Stimulated activated CD8-positive, alpha-beta memory T cell treated with anti-CD3 and anti-CD28 coated beads, Interleukin-15, amount 100 ng/mL, for 24 hours (primary cell): ENCODE data around the gene PRR30.
"Not testable (repeated sequence)": the region's sequence is repeated elsewhere in the genome, so short reads cannot be mapped to it uniquely, and the experiment has no call there.

Experiments
- DNase-seq: peaks from one replicate; pipeline ENCODE4 v3.0.0-alpha.2; 2020; ENCODE audit warnings: low read depth

The PRR30 gene

DNA sequence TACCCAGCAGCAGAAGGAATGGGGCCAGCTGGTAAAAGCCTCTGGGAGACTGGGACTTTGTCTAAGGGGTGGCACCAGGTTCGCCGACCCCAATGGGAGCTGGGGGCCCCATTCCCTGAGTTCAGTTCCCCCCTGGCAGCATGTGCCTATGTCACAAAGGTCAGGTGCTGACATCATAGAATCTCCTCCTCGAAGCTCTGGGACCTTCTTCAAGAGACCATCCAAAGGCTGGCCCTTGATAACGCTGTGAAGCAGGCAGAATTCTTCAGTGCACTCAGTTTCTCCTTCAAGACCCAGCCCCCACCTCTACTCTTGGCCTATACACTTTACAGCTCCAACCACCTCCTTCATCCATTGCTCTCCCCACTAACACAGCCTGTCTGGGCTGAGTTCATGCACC, at the start of gene PRR30:
TSS of gene PRR30 (minus strand) at position 101 of the 400 bp plus-strand sequence. CDS start 1,081 bp downstream, outside the sequence.
- no peak for DNase-seq

DNA sequence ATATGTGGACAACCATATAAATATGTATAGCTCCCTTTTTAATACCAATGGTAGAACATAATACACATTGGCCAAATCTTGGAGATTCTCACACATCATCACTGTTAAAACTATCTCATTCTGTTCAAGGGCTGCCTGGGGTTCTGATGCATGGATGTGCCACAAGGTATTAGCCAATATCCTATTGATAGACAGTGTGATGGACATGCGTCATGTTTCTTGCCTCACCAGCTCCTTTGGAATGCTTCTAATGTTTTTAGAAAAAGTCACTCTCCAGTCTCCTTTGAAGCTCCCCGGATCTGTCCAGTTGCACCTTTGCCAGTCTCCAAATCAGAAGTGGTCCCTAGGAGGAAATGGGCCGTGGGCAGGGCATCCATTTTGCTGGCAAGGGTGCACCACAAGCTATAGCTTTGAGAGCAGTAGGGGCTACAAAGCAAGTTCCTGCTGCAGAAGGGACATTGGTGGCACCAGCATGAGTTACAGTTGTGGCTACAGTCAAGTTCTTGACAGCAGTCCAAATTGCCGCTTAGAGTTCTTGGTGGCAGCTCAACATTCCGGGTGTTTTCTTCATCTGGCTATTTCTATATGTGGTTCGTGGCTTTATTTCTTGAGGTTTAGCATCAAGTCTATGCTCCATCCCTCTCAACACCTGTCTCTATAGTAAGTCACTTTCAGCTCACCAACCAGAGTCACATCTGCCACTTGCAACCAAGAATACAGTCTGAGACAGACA, 47.6 kb upstream of the PRR30 start:
- no peak for DNase-seq

DNA sequence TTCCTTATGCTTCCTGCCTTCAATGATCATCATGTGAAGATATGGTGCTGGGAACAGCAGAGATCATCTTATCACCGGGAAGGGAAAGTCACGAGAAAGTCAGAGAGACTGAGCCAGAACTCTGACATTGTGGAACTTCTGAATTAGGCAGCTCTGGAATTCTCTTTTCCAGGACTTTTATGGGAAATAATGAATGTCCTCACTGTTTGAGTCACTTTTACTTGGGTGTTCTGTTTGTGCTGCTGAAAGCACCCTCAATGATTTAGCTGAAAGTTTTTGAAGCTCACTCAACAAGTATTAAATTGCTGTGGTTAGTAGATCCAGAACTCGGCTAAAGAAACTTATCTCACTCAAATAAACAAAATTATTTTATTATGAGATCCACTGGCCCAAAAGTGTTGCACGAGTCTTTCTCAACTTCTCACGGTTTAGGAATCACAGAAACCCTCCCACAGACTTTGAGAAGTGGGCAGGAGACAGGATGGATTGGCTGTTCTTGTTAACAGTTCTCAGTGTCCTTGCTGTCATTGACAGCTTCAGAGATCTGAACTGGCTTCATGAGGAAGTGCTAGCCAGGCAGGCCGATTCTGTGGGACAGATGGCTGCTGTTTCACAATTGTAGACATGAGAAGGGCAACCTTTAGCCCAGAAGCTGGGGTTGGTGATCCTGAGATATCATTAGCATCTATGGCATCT, 46.3 kb upstream of the PRR30 start:
- no peak for DNase-seq

DNA sequence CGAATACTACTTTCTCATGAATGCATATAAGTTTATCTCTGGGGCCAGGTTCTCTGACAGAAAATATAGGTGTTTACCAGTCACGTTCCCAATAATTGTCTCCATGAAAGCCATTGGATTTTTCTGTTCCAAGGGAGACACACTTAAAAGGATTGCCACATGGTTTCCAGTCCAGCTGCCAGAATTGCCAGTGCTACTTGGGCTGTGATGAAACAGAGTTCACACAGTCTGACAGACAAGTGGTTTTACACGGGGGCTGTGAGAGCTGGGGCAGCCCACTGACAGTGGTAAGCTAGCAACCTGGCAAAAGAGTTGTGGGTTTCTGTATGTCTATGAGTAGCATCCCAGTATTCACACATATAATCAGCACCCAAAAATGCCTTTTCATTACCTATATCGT, 44.9 kb upstream of the PRR30 start:
- no peak for DNase-seq

DNA sequence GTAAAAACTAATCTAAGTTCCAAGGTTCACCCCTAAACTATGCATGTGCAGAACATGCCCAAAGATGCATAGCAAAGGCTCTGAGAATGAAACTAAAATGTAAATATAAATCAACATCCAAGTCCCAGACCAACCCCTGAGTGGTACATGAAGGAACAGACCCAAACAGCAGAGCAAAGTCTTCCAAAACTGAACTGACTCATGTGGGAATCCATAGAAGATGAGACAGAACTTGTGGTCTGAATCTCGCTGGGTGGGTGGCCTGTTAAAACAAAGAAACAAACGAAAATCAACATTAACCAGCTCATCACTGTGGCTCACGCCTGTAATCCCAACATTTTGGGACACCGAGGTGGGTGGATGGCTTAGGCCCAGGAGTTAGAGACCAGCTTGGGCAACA, 43.1 kb upstream of the PRR30 start:
- DNase-seq, result no peak

DNA sequence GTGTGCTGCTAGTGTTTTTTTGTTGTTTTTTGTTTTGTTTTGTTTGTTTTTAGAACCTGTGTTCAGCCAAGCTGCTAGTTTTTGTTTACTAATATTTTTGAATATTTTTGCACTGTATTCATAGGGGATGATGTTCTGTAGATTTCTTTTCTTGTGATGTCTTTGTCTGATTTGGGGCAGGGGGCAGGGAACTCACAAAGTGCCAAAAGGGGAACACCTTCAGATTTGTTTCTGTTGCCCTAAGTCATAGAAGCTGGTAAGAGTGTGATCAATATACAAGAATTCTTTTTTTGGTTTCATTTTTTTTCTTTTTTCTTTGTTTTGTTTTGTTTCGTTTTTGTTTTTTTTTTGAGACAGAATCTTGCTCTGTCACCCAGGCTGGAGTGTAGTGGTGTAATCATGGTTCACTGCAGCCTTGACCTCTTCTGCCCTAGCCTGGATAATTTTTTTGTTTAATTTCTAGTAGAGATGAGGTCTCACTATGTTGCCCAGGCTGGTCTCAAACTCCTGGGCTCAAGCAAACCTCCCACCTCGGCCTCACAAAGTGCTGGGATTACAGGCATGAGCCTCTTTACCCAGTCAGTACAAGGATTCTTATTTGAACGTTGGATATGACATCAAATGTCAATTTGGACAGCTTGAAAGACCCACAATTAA, 40.3 kb upstream of the PRR30 start:
- DNase-seq, result no peak

DNA sequence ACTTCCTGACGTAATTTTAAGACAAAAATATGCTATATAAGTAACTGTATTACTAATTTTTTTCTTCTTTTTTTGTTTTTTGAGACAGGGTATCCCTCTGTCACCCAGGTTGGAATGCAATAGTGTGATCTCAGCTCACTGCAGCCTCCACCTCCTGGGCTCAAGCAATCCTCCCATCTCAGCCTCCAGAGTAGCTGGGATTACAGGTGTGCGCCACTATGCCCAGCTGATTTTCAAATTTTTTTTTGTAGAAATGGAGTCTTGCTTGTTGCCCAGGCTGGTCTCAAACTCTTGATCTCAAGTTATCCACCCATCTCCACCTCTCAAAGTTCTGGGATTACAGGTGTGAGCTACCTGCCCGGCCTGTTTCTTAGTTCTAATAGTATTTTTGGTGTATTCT, 39.3 kb upstream of the PRR30 start:
- no peak for DNase-seq

DNA sequence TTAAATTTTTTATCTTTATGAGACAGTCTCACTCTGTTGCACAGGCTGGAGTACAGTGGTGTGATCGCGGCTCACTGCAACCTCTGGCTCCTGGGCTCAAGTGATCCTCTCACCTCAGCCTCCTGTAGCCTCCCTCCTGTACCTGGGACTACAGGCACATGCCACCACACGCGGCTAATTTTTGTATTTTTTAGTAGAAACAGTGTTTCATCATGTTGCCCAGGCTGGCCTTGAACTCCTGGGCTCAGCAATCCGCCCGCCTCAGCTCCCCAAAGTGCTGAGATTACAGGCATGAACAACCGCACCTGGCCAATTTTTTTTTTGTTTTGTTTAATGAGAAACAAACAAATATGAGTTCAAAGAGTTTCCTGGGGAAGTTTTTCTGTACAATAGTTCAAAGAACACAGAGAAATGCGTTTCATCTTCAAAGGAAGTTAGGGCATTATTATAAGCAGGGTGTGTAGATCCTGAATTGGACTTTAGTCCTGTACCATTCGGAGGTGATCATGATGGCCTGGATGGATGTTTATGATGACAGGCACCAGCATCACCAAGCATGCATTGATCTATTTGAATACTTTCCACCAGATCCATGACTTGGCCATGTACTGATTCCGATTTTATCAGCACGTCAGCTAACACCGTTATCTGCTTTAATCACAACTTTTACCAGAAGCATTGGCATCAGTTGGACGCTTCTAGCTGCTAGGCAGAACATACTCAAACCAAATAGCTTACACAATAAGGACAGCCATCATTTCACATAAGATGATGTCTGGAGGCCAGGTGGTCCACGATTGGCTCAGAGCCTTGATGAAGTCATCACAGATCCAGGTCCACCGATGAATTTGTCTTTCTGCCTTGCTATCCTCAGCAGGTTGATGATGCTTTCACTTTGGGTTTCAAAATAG, 38.5 kb upstream of the PRR30 start:
- no peak for DNase-seq

DNA sequence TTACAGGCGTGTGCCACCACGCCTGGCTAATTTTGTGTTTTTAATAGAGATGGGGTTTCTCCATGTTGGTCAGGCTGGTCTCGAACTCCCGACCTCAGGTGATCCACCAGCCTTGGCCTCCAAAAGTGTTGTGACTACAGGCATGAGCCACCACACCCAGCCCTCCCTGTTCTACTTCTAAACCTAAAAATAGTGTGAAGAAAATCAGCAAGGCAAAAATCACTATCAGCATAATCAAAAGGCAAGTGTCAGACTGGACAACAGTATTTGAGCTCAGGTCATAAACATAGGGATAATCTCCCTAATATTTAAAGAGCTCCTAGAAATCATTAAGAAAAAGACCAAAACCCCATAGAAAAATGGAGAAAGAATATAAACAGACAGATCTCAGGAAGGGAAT, 36.6 kb upstream of the PRR30 start:
- DNase-seq, result not testable (repeated sequence)

DNA sequence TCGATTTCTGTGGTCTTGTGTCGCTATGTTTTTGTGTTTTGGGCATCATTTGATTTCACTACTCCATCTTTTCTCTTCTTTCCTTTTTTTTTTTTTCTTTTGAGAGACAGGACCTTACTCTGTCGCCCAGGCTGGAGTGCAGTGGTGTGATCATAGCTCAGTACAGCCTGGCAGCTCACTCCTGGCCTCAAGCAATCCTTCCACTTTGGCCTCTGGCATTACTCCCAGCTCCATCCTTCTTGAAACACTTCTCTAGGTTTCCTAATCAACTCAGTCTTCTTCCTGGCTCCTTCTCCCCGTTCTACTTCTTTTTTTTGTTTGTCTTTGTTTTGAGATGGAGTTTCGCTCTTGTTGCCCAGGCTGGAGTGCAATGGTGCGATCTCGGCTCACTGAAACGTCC, 36.1 kb upstream of the PRR30 start:
- DNase-seq, result no peak

DNA sequence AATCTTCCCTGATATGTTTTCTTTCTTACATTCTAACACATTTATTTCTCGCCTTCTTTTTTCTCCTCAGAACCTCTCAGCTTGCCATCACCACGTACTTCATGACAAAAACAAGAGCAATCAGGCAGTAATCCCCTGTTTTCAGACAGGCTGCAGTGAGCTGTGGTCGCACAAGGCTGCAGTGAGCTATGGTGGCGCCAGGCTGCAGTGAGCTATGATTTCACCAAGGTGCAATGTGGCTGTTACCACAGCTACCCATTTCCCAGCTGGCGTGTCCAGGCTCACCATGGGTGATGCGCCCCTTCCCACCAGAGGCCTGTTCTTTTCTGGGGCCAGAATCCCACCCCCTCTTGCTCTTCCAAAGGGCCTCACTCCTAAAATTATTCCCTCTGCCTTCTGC, 35.4 kb upstream of the PRR30 start:
- no peak for DNase-seq

DNA sequence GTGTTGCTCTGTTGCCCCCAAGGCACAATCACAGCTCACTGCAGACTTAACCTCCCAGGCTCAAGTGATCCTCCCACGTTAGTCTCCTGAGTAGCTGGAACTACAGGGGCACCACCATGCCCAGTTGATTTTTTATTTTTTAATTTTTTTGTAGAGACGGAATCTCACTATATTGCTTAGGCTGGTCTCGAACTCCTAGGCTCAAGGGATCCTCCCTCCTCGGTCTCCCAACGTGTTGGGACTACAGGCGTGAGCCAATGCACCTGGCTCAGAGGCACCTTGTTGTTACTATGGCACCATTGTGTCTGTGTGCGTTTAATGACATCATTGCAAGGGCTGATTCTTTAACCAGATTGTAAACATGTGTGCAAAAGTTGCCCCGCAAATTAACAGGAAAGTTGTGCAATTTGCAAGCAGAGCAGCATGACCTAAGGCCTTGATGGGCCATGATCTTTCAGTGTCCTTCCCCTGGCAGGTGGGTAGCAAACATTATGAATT, 32.2 kb upstream of the PRR30 start:
- no peak for DNase-seq

DNA sequence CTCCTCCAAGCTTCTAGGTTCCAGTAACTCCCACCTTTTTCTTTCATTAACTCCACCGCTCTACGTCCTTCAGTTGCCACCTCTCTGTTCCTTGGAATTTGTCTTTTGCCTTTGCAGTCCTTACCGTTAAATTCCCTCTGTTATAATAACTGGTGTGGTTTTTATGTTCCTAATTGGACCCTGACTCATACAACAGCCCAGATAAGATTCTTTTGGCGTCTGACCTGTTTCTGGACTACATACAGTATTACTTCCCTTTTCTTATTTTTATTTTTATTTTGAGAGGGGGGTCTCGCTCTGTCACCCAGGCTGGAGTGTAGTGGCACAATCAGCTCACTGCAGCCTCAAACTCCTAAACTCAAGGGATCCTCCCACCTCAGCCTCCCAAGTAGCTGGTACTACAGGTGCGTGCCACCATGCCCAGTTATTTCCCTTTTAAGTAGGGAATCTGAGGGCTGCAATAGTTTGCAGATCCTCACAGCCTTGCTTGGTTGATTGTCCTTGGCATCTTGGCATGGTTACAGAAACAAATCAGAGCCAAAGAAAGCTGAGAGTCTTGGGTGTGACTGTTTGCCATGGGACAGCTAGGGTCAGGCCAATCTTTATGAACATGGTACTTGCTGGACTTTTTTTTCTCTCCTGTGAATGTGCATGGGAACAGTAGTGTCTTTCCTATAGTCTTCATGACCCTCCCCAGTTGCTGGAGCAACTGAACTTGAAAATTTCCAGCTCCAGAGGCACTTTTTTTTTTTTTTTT, 31.5 kb upstream of the PRR30 start:
- DNase-seq, result no peak

DNA sequence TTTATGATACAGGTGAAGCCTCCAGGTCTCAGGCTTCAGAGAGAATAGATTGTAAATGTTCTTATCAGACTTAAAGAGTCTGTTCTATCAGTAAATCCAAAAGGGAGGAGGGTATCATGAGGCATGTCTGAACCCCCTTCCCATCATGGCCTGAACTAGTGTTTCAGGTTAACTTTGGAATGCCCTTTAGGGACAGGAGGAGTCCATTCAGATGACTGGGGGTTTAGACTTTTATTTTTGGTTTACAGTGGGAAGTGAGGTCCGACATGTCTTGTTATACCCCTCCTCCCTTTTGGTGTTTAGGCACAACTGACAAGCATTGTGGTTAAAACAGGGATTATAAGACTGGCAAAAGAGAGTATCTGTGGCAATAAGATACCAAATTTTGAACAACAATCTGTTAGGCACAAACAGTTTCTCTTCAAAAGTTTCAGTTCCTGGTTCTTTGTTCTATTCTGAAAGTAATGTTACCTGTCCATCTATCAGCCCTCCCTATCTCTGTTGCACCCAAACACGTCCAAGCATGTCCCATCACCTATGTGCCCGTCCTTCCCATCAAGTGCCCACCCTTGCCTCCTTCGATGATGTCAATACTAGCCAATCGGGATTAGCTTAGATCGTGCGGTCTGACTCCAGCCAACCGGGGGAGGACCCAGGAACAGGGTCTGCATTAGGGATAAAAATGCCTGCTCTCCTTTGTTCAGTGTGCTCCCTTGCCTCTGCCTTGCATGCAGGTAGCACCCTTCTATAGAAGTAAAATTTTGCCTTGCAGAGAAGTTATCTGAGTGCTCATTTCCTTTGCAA, 26.0 kb upstream of the PRR30 start:
- DNase-seq, result no peak

DNA sequence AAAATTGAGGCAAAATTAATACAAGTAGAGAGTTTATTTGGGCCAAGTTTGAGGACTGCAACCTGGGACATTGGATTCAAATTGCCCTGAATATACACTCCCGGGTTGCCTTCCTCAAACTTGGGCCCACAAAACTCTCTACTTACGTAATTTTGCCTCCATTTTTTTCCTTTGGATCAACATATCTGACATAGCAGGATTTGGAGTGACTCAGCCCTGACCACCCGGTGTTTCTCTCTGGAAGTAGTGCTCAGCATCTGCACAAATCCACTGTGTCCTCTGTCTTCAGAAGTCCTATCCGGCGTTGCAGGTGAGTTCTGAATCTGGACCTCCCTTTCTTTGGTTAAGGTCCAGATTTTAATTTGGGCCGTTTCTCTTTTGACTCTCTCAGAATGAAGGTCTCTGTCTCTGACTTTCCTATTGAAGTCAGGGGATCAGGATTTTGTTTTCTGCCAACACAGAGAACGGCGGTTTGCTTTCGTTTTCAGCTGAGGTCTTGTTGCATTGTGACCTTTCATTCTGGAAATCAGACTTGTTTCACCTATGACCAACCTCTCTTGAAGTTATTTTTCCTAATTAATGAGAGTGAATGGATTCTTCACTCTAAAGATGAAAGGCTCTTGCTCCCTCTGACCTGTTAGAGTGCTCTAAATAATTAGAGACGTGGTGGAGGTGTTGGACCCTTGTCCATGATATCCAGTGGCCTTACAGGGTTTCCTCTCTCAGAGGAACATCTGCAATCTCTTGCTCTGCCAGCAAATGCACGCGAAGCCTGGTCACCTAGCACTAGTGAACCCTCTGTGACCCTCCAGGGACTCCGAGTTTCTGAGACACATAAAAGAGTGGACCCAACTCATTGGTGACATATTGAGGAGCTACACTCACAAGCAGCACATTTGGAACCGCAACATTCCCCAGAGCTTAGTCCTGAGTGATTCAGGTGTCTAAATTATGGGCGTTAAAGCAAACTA, 23.2 kb upstream of the PRR30 start:
- DNase-seq, result no peak

DNA sequence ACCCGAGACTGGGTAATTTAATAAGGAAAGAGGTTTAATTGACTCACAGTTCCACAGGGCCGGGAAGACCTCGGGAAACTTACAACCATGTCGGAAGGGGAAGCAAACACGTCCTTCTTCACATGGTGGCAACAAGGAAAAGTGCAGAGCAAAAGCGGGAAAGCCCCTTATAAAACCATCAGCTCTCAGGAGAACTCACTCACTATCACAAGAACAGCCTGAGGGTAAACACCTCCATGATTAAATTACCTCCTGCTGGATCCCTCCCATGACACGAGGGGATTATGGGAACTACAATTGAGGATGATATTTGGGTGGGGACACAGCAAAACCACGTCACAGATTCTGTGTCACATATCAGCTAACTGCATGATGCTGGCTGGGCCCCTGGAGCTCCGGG, 21.0 kb upstream of the PRR30 start:
- DNase-seq, result no peak

DNA sequence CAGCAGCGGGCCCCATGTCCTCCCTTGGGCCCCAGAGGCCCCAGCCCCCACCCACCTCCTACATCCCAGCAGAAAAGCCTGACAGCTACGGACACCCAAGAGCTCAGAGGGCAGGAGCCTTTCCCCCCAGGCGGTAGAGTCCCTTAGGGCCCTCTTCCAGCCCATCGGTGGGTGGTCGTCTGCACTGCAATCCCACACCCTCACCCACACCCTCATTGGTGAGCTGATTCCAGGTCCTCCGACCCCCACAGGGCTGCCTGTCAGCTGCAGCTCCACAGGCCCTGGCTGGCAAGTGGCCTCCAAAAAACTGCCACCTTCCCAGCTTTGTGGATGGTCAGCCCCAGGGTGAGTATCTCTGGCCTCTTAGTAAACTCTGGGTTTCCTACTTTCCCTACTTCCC, 20.1 kb upstream of the PRR30 start:
- no peak for DNase-seq

DNA sequence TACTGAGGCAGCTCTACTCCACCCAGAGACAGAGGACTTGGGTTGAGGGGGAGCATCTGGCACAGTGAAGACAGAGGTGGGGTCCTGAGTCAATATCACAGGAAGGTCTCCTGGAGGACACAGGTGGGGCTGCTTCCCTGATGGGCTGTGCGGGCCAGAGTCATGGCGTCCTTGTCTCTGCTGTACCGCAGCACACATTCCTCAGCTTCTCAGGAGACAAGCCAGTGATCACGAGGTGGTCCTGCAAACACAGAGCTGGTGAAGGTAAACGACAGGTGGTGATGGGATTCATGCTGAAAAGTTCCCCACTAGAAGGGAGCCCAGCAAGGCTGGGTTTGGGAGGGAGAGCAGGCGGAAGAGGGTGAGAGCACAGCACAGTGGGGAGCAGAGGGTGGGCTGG, 19.3 kb upstream of the PRR30 start:
- DNase-seq, result no peak

DNA sequence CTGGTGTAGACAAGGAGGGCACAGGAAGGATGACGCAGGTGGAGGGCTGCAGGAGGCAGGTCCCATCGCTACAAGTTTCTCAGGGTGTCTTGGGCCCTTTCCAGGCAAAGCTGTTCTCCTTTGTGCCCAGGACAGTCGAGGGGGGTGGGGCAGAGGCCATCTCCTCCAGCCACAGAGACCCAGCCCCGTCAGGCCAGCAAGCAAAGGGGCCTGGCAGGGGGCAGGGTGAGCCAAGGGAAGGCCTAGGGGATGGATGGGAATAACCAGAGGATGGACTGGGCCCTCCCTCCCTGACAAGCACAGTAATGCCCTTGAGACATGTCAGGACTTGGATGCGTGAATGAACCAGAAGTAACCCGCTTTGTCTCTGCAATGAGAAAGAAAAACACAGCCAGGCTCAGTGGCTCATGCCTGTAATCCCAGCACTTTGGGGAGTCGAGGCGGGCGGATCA, 15.9 kb upstream of the PRR30 start:
- no peak for DNase-seq
